ENCODE results near the gene RARA. TPM values are rescaled to one million over a fixed set of nuclear protein-coding genes. Genes with fewer than 3 reads are reported as not detected.

RARA gene
- polyA plus RNA-seq, 1 donor from 2014 or later, result 6.6 TPM

GRCh38 chr17:40362696-40363110 lies 53.7 kb downstream of the RARA start:
- no peaks in the 10 kb centered on the region for H3K9me3 ChIP-seq (ENCODE audit: low read length)
- TF ChIP-seq REST (IDR thresholded peaks at IDR 0.05; ENCODE audit: borderline replicate concordance) (no peak), RAD21 (conservative IDR thresholded peaks at IDR 0.05) (peak; percentile 70), POLR2AphosphoS5 (IDR thresholded peaks at IDR 0.05) (peak; percentile 72), SMC3 (conservative IDR thresholded peaks at IDR 0.05; ENCODE audit: poor library complexity) (peak; percentile 79), TAF1 (IDR thresholded peaks at IDR 0.05; ENCODE audit: low read depth) (peak; percentile 51), EP300 (conservative IDR thresholded peaks at IDR 0.05; ENCODE audit: poor library complexity, severe bottlenecking) (no peak)
- TF ChIP-seq, protein P1, sequence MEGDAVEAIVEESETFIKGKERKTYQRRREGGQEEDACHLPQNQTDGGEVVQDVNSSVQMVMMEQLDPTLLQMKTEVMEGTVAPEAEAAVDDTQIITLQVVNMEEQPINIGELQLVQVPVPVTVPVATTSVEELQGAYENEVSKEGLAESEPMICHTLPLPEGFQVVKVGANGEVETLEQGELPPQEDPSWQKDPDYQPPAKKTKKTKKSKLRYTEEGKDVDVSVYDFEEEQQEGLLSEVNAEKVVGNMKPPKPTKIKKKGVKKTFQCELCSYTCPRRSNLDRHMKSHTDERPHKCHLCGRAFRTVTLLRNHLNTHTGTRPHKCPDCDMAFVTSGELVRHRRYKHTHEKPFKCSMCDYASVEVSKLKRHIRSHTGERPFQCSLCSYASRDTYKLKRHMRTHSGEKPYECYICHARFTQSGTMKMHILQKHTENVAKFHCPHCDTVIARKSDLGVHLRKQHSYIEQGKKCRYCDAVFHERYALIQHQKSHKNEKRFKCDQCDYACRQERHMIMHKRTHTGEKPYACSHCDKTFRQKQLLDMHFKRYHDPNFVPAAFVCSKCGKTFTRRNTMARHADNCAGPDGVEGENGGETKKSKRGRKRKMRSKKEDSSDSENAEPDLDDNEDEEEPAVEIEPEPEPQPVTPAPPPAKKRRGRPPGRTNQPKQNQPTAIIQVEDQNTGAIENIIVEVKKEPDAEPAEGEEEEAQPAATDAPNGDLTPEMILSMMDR (IDR thresholded peaks at IDR 0.05; ENCODE audit: poor library complexity, severe bottlenecking), result peak; percentile 94
- peak overlapping the region; percentile 75 for H3K9ac ChIP-seq (ENCODE audit: low read length)
- H3F3A ChIP-seq (ENCODE audit: insufficient read depth, low read length, poor library complexity, severe bottlenecking), result no peaks in the 10 kb centered on the region
- no peak overlapping the region for H2AFZ ChIP-seq (ENCODE audit: low read depth, low read length)
- peak overlapping the region; percentile 51 for H3K27ac ChIP-seq (ENCODE audit: low read length)
- no peaks in the 10 kb centered on the region for H3K9me2 ChIP-seq (ENCODE audit: insufficient read depth, low read length)
- no peaks in the 10 kb centered on the region for H3K79me2 ChIP-seq (replicated peaks; ENCODE audit: insufficient read depth, low read length)
- H4K20me1 ChIP-seq (ENCODE audit: insufficient read depth), result no peaks in the 10 kb centered on the region
- H3K36me3 ChIP-seq (ENCODE audit: insufficient read depth, low read length), result no peaks in the 10 kb centered on the region
- H3K4me2 ChIP-seq (ENCODE audit: low read length), result no peak overlapping the region
- peaks cover 15% of the 10 kb centered on the region for H3K27me3 ChIP-seq (ENCODE audit: insufficient read depth, low read depth, low read length)
- peak overlapping the region; percentile 73 for H3K4me3 ChIP-seq (ENCODE audit: low read length)

DNA sequence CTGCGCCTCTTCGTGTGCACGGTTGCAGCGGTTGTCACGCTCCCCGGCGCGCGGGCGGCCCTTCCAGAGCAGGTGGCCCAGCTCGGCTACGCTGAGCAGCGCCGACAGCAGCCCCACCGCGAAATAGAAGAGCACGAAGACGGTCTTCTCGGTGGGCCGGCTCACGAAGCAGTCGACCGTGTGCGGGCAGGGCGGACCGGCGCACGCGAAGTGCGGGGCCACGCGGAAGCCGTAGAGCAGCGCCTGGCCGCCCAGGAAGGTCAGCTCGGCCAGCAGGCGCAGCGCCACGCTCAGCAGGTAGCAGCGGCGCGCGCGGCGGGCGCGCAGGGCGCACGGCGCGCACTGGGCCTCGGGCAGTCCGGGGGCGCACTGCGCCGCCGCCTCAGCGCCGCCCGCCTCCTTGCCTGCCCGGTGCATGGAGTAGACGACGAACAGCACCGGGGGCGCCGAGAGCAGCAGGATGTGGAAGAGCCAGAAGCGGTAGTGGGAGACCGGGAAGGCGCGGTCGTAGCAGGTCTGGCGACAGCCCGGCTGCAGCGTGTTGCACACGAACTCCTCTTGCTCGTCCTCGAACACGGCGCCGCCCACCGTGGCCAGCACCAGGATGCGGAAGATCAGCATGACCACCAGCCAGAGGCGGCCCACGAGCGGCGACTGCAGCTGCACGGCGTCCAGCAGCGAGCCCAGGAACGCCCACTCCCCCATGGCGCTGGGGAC lies 54.3 kb downstream of the RARA start:
- TF ChIP-seq REST (IDR thresholded peaks at IDR 0.05; ENCODE audit: borderline replicate concordance) (no peak), TAF1 (IDR thresholded peaks at IDR 0.05; ENCODE audit: low read depth) (peak; percentile 4), MXI1 (conservative IDR thresholded peaks at IDR 0.05; ENCODE audit: poor library complexity, severe bottlenecking) (peak; percentile 49)
- Histone ChIP-seq H3K4me3 (ENCODE audit: low read length) (peak overlapping the region; percentile 73), H3F3A (ENCODE audit: insufficient read depth, low read length, poor library complexity, severe bottlenecking) (no peaks in the 10 kb centered on the region), H3K36me3 (ENCODE audit: insufficient read depth, low read length) (no peaks in the 10 kb centered on the region), H3K9ac (ENCODE audit: low read length) (peak overlapping the region; percentile 75), H3K4me2 (ENCODE audit: low read length) (peak overlapping the region; percentile 39), H3K9me2 (ENCODE audit: insufficient read depth, low read length) (no peaks in the 10 kb centered on the region), H3K27me3 (ENCODE audit: insufficient read depth, low read depth, low read length) (peaks cover 15% of the 10 kb centered on the region), H3K9me3 (ENCODE audit: low read length) (no peaks in the 10 kb centered on the region), H3K79me2 (replicated peaks; ENCODE audit: insufficient read depth, low read length) (no peaks in the 10 kb centered on the region), H3K27ac (ENCODE audit: low read length) (peak overlapping the region; percentile 51), H2AFZ (ENCODE audit: low read depth, low read length) (no peak overlapping the region), H4K20me1 (ENCODE audit: insufficient read depth) (no peaks in the 10 kb centered on the region)
